ENCODE results near the gene C2orf92. TPM values are rescaled to one million over a fixed set of nuclear protein-coding genes. Genes with fewer than 3 reads are reported as not detected.

Gene C2orf92
- total and polyA plus RNA-seq, 2 donors (not counting 3 experiments of a cell fraction or from before 2014, with no cell fraction given): 1.8 to 7.9 TPM

DNA sequence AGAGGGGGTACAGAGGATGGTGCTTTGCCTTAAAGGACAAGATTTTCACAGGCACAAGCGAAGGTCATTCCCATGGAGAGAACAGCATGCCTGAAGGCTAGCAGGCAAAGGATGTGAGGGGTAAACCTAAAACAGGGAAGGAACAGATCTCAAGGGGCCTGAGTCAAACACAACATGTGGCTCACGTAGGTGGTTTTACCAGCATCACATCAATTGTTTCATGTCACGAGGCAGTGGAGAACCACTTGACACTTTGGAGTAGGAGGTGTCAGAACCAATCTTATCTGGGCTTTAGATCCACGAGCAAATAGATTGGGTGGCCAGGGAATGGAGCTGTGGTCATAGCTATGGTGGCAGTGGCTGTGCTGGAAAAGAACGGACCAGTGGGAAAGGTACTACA lies 15.2 kb upstream of the C2orf92 start:
- Histone ChIP-seq H4K20me1 (replicated peaks; ENCODE audit: control insufficient read depth, extremely low read depth, insufficient read depth, low read length) (no peaks in the 10 kb centered on the region), H3K9me3 (replicated peaks; ENCODE audit: control insufficient read depth, insufficient read depth, low read length) (no peaks in the 10 kb centered on the region), H3K9ac (replicated peaks; ENCODE audit: extremely low read depth, insufficient read depth, low read length) (no peak overlapping the region), H3K9me1 (replicated peaks; ENCODE audit: control insufficient read depth, extremely low read depth, insufficient read depth, low read length) (no peaks in the 10 kb centered on the region), H3K27me3 (ENCODE audit: control insufficient read depth in 2 of 2, insufficient read depth in 2 of 2, low read length in 2 of 2) (no peaks in the 10 kb centered on the region), H3K4me3 (replicated peaks in 1 of 3; ENCODE audit: insufficient read depth in 1 of 3, low read depth in 1 of 3, low read length in 3 of 3) (no peak overlapping the region), H3K4me2 (ENCODE audit: insufficient read depth, low read length) (no peak overlapping the region), H3K36me3 (ENCODE audit: control insufficient read depth in 2 of 2, extremely low read depth in 1 of 2, insufficient read depth in 2 of 2, low read length in 2 of 2) (peaks cover 0 to 20% of the 10 kb centered on the region in 2 experiments), H2AFZ (ENCODE audit: low read depth, low read length) (no peak overlapping the region), H3K79me2 (ENCODE audit: control insufficient read depth, insufficient read depth, low read length) (no peaks in the 10 kb centered on the region), H3K27ac (ENCODE audit: insufficient read depth, low read depth, low read length) (no peak overlapping the region), H3K4me1 (ENCODE audit: control insufficient read depth, extremely low read depth, insufficient read depth, low read length) (no peaks in the 10 kb centered on the region)
- dilution Hi-C loops (cut with MboI; ENCODE audit: extremely low pct_ligation_motif_present, low sequenced_read_pairs): no loop called here
- BruUV-seq (replicated peaks): no TSS peak
- DNase-seq (ENCODE audit: low read depth, low spot score) (no peak), FAIRE-seq (no peak)
- ChIA-PET POLR2A (no interaction called here), CTCF (interaction anchor here (1.3 to 2.0 kb wide), 2 partner anchors 10 to 64 kb away, joined by 4 to 5 read pairs; partner anchors contain the start of gene ACTR1B)
- intact Hi-C loops (cut with micrococcal nuclease): no loop called here
- no peak for TF ChIP-seq JUN (IDR thresholded peaks at IDR 0.05; ENCODE audit: borderline replicate concordance, insufficient read depth, insufficient read length, low read depth)
- TF ChIP-seq EZH2 (IDR thresholded peaks at IDR 0.05; ENCODE audit: borderline replicate concordance, low read depth, low read length, severe bottlenecking): no peak
- TF ChIP-seq POLR2A (IDR thresholded peaks at IDR 0.05; ENCODE audit: low read depth, low read length): no peak
- no peak for TF ChIP-seq GATA2 (IDR thresholded peaks at IDR 0.05; ENCODE audit: insufficient read depth, insufficient read length, low read depth, low read length)
- TF ChIP-seq POLR2AphosphoS5 (IDR thresholded peaks at IDR 0.05; ENCODE audit: insufficient read depth, low read depth, low read length): no peak
- TF ChIP-seq, protein P1, sequence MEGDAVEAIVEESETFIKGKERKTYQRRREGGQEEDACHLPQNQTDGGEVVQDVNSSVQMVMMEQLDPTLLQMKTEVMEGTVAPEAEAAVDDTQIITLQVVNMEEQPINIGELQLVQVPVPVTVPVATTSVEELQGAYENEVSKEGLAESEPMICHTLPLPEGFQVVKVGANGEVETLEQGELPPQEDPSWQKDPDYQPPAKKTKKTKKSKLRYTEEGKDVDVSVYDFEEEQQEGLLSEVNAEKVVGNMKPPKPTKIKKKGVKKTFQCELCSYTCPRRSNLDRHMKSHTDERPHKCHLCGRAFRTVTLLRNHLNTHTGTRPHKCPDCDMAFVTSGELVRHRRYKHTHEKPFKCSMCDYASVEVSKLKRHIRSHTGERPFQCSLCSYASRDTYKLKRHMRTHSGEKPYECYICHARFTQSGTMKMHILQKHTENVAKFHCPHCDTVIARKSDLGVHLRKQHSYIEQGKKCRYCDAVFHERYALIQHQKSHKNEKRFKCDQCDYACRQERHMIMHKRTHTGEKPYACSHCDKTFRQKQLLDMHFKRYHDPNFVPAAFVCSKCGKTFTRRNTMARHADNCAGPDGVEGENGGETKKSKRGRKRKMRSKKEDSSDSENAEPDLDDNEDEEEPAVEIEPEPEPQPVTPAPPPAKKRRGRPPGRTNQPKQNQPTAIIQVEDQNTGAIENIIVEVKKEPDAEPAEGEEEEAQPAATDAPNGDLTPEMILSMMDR (IDR thresholded peaks at IDR 0.05; ENCODE audit: extremely low read depth in 1 of 2, insufficient read depth in 1 of 2, low read depth in 1 of 2, low read length in 2 of 2): no peak
- TF ChIP-seq, protein P2, sequence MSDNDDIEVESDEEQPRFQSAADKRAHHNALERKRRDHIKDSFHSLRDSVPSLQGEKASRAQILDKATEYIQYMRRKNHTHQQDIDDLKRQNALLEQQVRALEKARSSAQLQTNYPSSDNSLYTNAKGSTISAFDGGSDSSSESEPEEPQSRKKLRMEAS (IDR thresholded peaks at IDR 0.05; ENCODE audit: insufficient read depth, insufficient read length): no peak
- TF ChIP-seq FOS (IDR thresholded peaks at IDR 0.05; ENCODE audit: borderline replicate concordance, insufficient read depth, low read length): no peak
- no peak for TF ChIP-seq MYC (IDR thresholded peaks at IDR 0.05; ENCODE audit: low read depth, low read length)

All from endothelial cell of umbilical vein (primary cell).